Erythroblast (primary cell): Measurements from ENCODE around the gene KCNJ4.

Source experiments
- GATA1 ChIP-seq: IDR thresholded peaks from 2 replicates; pipeline ENCODE4 v1.6.1; 2011; ENCODE audit warnings: low read depth, mild to moderate bottlenecking, control low read depth, low read length, moderate library complexity
- POLR2A ChIP-seq: IDR thresholded peaks from 2 replicates; pipeline ENCODE4 v1.6.1; 2011; ENCODE audit warnings: mild to moderate bottlenecking, low read length

DNA sequence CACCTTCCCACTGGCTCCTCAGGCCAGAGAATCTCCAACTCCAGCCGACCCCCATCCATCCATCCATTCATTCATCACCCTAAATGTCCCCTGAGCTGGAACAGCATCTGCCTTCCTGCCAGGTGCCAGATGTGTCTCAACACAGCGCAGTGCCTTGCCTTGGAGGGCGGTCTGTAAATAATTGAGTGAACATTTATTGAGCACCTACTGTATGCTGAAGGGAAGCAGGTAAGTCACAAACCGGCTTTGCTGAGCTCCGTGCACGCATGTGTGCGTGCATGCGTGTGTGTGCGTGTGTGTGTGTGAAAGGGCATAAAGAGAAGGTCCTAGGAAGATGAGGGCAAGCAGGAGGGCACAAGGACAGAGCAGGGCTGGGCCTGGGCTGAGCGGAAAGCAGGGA lies 10.2 kb downstream of the KCNJ4 start:
- TF ChIP-seq POLR2A, result no peak
- TF ChIP-seq GATA1, result no peak
